ENCODE results near the gene NEK9. TPM values are rescaled to one million over a fixed set of nuclear protein-coding genes. Genes with fewer than 3 reads are reported as not detected.

Gene NEK9
- total and polyA plus RNA-seq, 10 of the 15 experiments (the other 5 are each of a cell fraction or from before 2014, with no cell fraction given): 6.0 to 78.8 (median 44.7) TPM

GRCh38 chr14:75156111-75156510 is 29.3 kb upstream of the NEK9 start:
- ChIA-PET SMC1A (ENCODE audit: uncharacterized antibody, unreplicated experiment) (interaction anchor here (0.8 kb wide), 2 partner anchors 12 to 39 kb away, joined by 4 to 5 read pairs; no protein-coding TSS in a partner anchor), POLR2A (no interaction called here)
- intact Hi-C loops (cut with micrococcal nuclease; ENCODE audit: unreplicated experiment): no loop called here

More at GRCh38 chr14:75156111-75156510, 29.3 kb upstream of the NEK9 start:
- Histone ChIP-seq H3K9me3 (replicated peaks; ENCODE audit: control insufficient read depth, insufficient read depth, low read length) (no peaks in the 10 kb centered on the region), H3K27ac (ENCODE audit: control insufficient read depth, insufficient read depth) (no peak overlapping the region), H4K20me1 (ENCODE audit: control insufficient read depth, insufficient read depth) (no peaks in the 10 kb centered on the region), H3K9ac (ENCODE audit: control insufficient read depth, insufficient read depth, low read length) (no peak overlapping the region), H3K4me2 (ENCODE audit: control insufficient read depth, insufficient read depth) (no peak overlapping the region), H3K27me3 (replicated peaks in 1 of 2; ENCODE audit: control insufficient read depth in 2 of 2, insufficient read depth in 2 of 2, low read length in 1 of 2) (no peaks in the 10 kb centered on the region), H3K4me3 (no peak overlapping the region), H3K36me3 (ENCODE audit: control insufficient read depth in 2 of 2, insufficient read depth in 2 of 2, low read length in 1 of 2) (peaks cover 0 to 2% of the 10 kb centered on the region in 2 experiments; a peak in 2 of 4 replicates), H2AFZ (ENCODE audit: control insufficient read depth, low read depth, low read length) (no peak overlapping the region), H3K79me2 (ENCODE audit: control insufficient read depth, insufficient read depth, low read length) (peaks cover 45% of the 10 kb centered on the region), H3K4me1 (ENCODE audit: control insufficient read depth, insufficient read depth, low read length) (peaks cover 14% of the 10 kb centered on the region; the same call in 1 of the 2 replicates)
- DNase-seq (ENCODE audit: low read depth, low spot score) (no peak), ATAC-seq (no peak), FAIRE-seq (no peak)
- ChIA-PET CTCF (interaction anchor here (0.9 kb wide), 1 partner anchor 139 kb away, joined by 3 read pairs; no protein-coding TSS in a partner anchor), RAD21 (ENCODE audit: unreplicated experiment) (no interaction called here)
- in situ Hi-C loops (cut with MboI): no loop called here
- no peak for TF ChIP-seq ELK1 (IDR thresholded peaks at IDR 0.05; ENCODE audit: low read depth, low read length)
- no peak for TF ChIP-seq SMAD1 (IDR thresholded peaks at IDR 0.05; ENCODE audit: low read depth, partially characterized antibody)
- no peak for TF ChIP-seq BMI1 (IDR thresholded peaks at IDR 0.05; ENCODE audit: borderline replicate concordance)
- no peak for TF ChIP-seq ZBED1 (IDR thresholded peaks at IDR 0.05; ENCODE audit: borderline replicate concordance)
- no peak for TF ChIP-seq PRDM15 (CRISPR knock-in tag; IDR thresholded peaks at IDR 0.05)
- no peak for TF ChIP-seq MTA2 (IDR thresholded peaks at IDR 0.05; ENCODE audit: low read depth)
- no peak for TF ChIP-seq MTA3 (IDR thresholded peaks at IDR 0.05; ENCODE audit: borderline replicate concordance, low read length)
- no peak for TF ChIP-seq EED (IDR thresholded peaks at IDR 0.05; ENCODE audit: low read depth)
- no peak for TF ChIP-seq CBX5 (IDR thresholded peaks at IDR 0.05; ENCODE audit: low read depth)
- TF ChIP-seq NR2C2 (IDR thresholded peaks at IDR 0.05; ENCODE audit: borderline replicate concordance, control insufficient read depth, insufficient read length, low read depth): no peak
- no peak for TF ChIP-seq CHD2 (IDR thresholded peaks at IDR 0.05; ENCODE audit: borderline replicate concordance, low read depth, low read length)
- no peak for TF ChIP-seq YY1 (IDR thresholded peaks at IDR 0.05; ENCODE audit: low read depth, low read length)
- no peak for TF ChIP-seq WRNIP1 (IDR thresholded peaks at IDR 0.05; ENCODE audit: borderline replicate concordance, low read depth, low read length)
- TF ChIP-seq PML (IDR thresholded peaks at IDR 0.05; ENCODE audit: low read length): no peak
- TF ChIP-seq BHLHE40 (IDR thresholded peaks at IDR 0.05; ENCODE audit: borderline replicate concordance in 1 of 2, low read depth in 2 of 2, low read length in 1 of 2): no peak
- TF ChIP-seq TAF1 (IDR thresholded peaks at IDR 0.05; ENCODE audit: borderline replicate concordance, low read depth, low read length): no peak
- TF ChIP-seq PAX5 (IDR thresholded peaks at IDR 0.05; ENCODE audit: borderline replicate concordance, low read depth, low read length): no peak
- no TSS peak for BruUV-seq (replicated peaks)
- WGBS (ENCODE audit: insufficient coverage, insufficient replicate concordance, low lambda C conversion rate, missing lambda C conversion rate): 100% methylated on average over 1 of the region's 1 CpG
